DOHH2 (cell line): ENCODE data around the gene CNTNAP2.

Experiments
- H3F3A ChIP-seq: fragments of 200-600 bp; sonication (generic), shearing (Covaris generic); 2 replicates; pipeline ENCODE4 v1.6.0; 2016; ENCODE audit warnings: antibody characterized with exemption, mild to moderate bottlenecking; ENCODE audit not compliant: control insufficient read depth, insufficient read depth
- H3K27ac ChIP-seq: fragments of 200-600 bp; sonication (generic); 2 replicates; pipeline ENCODE4 v1.5.1; 2014; ENCODE audit warnings: low read depth, mild to moderate bottlenecking, low read length, moderate library complexity
- H3K27me3 ChIP-seq: fragments of 200-600 bp; sonication (generic); 2 replicates; pipeline ENCODE4 v1.6.1; 2014; ENCODE audit warnings: mild to moderate bottlenecking, low read length, mixed read lengths; ENCODE audit not compliant: control insufficient read depth
- H3K36me3 ChIP-seq: fragments of 200-600 bp; sonication (generic); 2 replicates; pipeline ENCODE4 v1.6.1; 2014; ENCODE audit warnings: mild to moderate bottlenecking, low read length, moderate library complexity, mixed read lengths; ENCODE audit not compliant: control insufficient read depth
- H3K4me1 ChIP-seq: fragments of 200-600 bp; sonication (generic); 2 replicates; pipeline ENCODE4 v1.6.1; 2014; ENCODE audit warnings: mild to moderate bottlenecking, low read length, mixed read lengths; ENCODE audit not compliant: control insufficient read depth
- H3K4me2 ChIP-seq: fragments of 200-600 bp; sonication (generic); 2 replicates; pipeline ENCODE4 v1.6.0; 2014; ENCODE audit warnings: mild to moderate bottlenecking, low read length, moderate library complexity
- H3K4me3 ChIP-seq: fragments of 200-600 bp; sonication (generic); 2 replicates; pipeline ENCODE4 v1.5.1; 2014; ENCODE audit warnings: mild to moderate bottlenecking, low read length, mixed read lengths
- H3K79me2 ChIP-seq: fragments of 200-600 bp; sonication (generic); 2 replicates; pipeline ENCODE4 v1.6.1; 2014; ENCODE audit warnings: mild to moderate bottlenecking, low read length, mixed read lengths; ENCODE audit not compliant: control insufficient read depth
- H3K9me2 ChIP-seq: fragments of 200-600 bp; sonication (generic); replicated peaks from 2 replicates; pipeline ENCODE4 v1.6.1; 2014; ENCODE audit warnings: mild to moderate bottlenecking, low read length, mixed read lengths; ENCODE audit not compliant: control insufficient read depth
- H3K9me3 ChIP-seq: fragments of 200-600 bp; sonication (generic); 2 replicates; pipeline ENCODE4 v1.6.1; 2014; ENCODE audit warnings: antibody characterized with exemption, low read length, mixed read lengths; ENCODE audit not compliant: control insufficient read depth, insufficient read depth
- H4K20me1 ChIP-seq: fragments of 200-600 bp; sonication (generic); 2 replicates; pipeline ENCODE4 v1.6.0; 2014; ENCODE audit warnings: low read depth, mild to moderate bottlenecking, antibody characterized with exemption, low read length, moderate library complexity; ENCODE audit not compliant: control insufficient read depth, insufficient read depth
- CTCF ChIP-seq: fragments of 200-600 bp; sonication (generic); IDR thresholded peaks from one replicate; pipeline ENCODE4 v1.5.1; 2014; ENCODE audit warnings: antibody characterized with exemption, mild to moderate bottlenecking, low read depth, low read length; ENCODE audit not compliant: poor library complexity, severe bottlenecking
- EZH2phosphoT487 ChIP-seq: fragments of 200-600 bp; sonication (generic); IDR thresholded peaks from 2 replicates; pipeline ENCODE4 v1.6.1; 2017; ENCODE audit warnings: borderline replicate concordance, mild to moderate bottlenecking, antibody characterized with exemption, low read length, moderate library complexity, mixed read lengths

The CNTNAP2 gene

GRCh38 chr7:148347981-148348380 is 2231.4 kb downstream of the CNTNAP2 start:
- no peaks in the 10 kb centered on the region for H3K9me2 ChIP-seq
- H4K20me1 ChIP-seq: no peaks in the 10 kb centered on the region
- no peaks in the 10 kb centered on the region for H3F3A ChIP-seq
- H3K79me2 ChIP-seq: no peaks in the 10 kb centered on the region
- no peaks in the 10 kb centered on the region for H3K4me1 ChIP-seq
- H3K9me3 ChIP-seq: no peaks in the 10 kb centered on the region
- no peak overlapping the region for H3K4me3 ChIP-seq
- H3K36me3 ChIP-seq: no peaks in the 10 kb centered on the region
- H3K4me2 ChIP-seq: no peak overlapping the region
- no peak overlapping the region for H3K27ac ChIP-seq
- TF ChIP-seq CTCF (no peak), EZH2phosphoT487 (no peak)
- peaks cover 9% of the 10 kb centered on the region; the same call in 1 of the 2 replicates for H3K27me3 ChIP-seq

GRCh38 chr7:148348466-148348865 is 2231.9 kb downstream of the CNTNAP2 start:
- Histone ChIP-seq H3K9me2 (no peaks in the 10 kb centered on the region), H3K4me1 (no peaks in the 10 kb centered on the region), H4K20me1 (no peaks in the 10 kb centered on the region), H3K27me3 (peaks cover 5% of the 10 kb centered on the region; the same call in 1 of the 2 replicates), H3K36me3 (no peaks in the 10 kb centered on the region), H3K9me3 (no peaks in the 10 kb centered on the region), H3K4me3 (no peak overlapping the region), H3K4me2 (no peak overlapping the region), H3F3A (no peaks in the 10 kb centered on the region), H3K79me2 (no peaks in the 10 kb centered on the region), H3K27ac (no peak overlapping the region)
- no peak for TF ChIP-seq EZH2phosphoT487
- TF ChIP-seq CTCF: no peak

GRCh38 chr7:148356303-148356702 is 2239.7 kb downstream of the CNTNAP2 start:
- no peak overlapping the region for H3K4me2 ChIP-seq
- H3K36me3 ChIP-seq: no peaks in the 10 kb centered on the region
- no peaks in the 10 kb centered on the region for H3K4me1 ChIP-seq
- H3F3A ChIP-seq: no peaks in the 10 kb centered on the region
- H3K27ac ChIP-seq: no peak overlapping the region
- TF ChIP-seq CTCF (no peak), EZH2phosphoT487 (no peak)
- no peaks in the 10 kb centered on the region for H3K9me2 ChIP-seq
- H4K20me1 ChIP-seq: no peaks in the 10 kb centered on the region
- no peak overlapping the region for H3K4me3 ChIP-seq
- no peaks in the 10 kb centered on the region for H3K79me2 ChIP-seq
- no peaks in the 10 kb centered on the region for H3K9me3 ChIP-seq
- H3K27me3 ChIP-seq: peaks cover 3% of the 10 kb centered on the region; the same call in 1 of the 2 replicates
